Neutrophil (primary cell): ENCODE results near the gene ITPK1.

ENCODE experiments used
- H3K27ac ChIP-seq: fragments of 200-600 bp; sonication (generic); 2 replicates; pipeline ENCODE4 v1.5.1; 2016; ENCODE audit warnings: mild to moderate bottlenecking, moderate library complexity
- H3K27me3 ChIP-seq: fragments of 200-600 bp; sonication (generic); 2 replicates; pipeline ENCODE4 v1.6.0; 2016; ENCODE audit warnings: mild to moderate bottlenecking
- H3K36me3 ChIP-seq: fragments of 200-600 bp; sonication (generic); 2 replicates; pipeline ENCODE4 v1.5.1; 2017
- H3K4me1 ChIP-seq, 2 experiments: fragments of 200-600 bp in 1 of 2; sonication (generic) in 1 of 2; 1 replicate in 1 of 2; 2 replicates in 1 of 2; pipeline versions ENCODE4 v1.5.1 to v1.6.1; 2013 to 2016; ENCODE audit warnings: low read depth in 1 of 2, low read length in 1 of 2, mild to moderate bottlenecking in 1 of 2, moderate library complexity in 1 of 2; ENCODE audit not compliant: control insufficient read depth in 1 of 2, insufficient read depth in 1 of 2
- H3K4me3 ChIP-seq, 2 experiments: fragments of 200-600 bp in 1 of 2; sonication (generic) in 1 of 2; 1 replicate in 1 of 2; 2 replicates in 1 of 2; pipeline ENCODE4 v1.5.1; 2013 to 2016; ENCODE audit warnings: low read depth in 1 of 2, low read length in 1 of 2, mild to moderate bottlenecking in 1 of 2, moderate library complexity in 1 of 2
- H3K9me3 ChIP-seq: fragments of 200-600 bp; sonication (generic); 2 replicates; pipeline ENCODE4 v1.5.1; 2016
- TF ChIP-seq, protein P1 (sequence below): fragments of 200-600 bp; sonication (generic); IDR thresholded peaks from 2 replicates; pipeline ENCODE4 v1.5.1; 2016; ENCODE audit warnings: antibody characterized with exemption

ITPK1 gene

GRCh38 chr14:92917041-92917940, 198.4 kb downstream of the ITPK1 start:
- Histone ChIP-seq H3K4me1 (no peaks in the 10 kb centered on the region), H3K27me3 (peaks cover 18% of the 10 kb centered on the region), H3K9me3 (no peaks in the 10 kb centered on the region), H3K36me3 (no peaks in the 10 kb centered on the region), H3K4me3 (no peak overlapping the region), H3K27ac (no peak overlapping the region)
- TF ChIP-seq, protein P1, sequence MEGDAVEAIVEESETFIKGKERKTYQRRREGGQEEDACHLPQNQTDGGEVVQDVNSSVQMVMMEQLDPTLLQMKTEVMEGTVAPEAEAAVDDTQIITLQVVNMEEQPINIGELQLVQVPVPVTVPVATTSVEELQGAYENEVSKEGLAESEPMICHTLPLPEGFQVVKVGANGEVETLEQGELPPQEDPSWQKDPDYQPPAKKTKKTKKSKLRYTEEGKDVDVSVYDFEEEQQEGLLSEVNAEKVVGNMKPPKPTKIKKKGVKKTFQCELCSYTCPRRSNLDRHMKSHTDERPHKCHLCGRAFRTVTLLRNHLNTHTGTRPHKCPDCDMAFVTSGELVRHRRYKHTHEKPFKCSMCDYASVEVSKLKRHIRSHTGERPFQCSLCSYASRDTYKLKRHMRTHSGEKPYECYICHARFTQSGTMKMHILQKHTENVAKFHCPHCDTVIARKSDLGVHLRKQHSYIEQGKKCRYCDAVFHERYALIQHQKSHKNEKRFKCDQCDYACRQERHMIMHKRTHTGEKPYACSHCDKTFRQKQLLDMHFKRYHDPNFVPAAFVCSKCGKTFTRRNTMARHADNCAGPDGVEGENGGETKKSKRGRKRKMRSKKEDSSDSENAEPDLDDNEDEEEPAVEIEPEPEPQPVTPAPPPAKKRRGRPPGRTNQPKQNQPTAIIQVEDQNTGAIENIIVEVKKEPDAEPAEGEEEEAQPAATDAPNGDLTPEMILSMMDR: no peak

- Histone ChIP-seq H3K4me1 (no peaks in the 10 kb centered on the region), H3K27me3 (peaks cover 7% of the 10 kb centered on the region), H3K9me3 (no peaks in the 10 kb centered on the region), H3K27ac (no peak overlapping the region), H3K4me3 (no peak overlapping the region), H3K36me3 (no peaks in the 10 kb centered on the region)
- TF ChIP-seq, protein P1: no peak
Measured at GRCh38 chr14:92916201-92916600, 199.5 kb downstream of the ITPK1 start.

DNA sequence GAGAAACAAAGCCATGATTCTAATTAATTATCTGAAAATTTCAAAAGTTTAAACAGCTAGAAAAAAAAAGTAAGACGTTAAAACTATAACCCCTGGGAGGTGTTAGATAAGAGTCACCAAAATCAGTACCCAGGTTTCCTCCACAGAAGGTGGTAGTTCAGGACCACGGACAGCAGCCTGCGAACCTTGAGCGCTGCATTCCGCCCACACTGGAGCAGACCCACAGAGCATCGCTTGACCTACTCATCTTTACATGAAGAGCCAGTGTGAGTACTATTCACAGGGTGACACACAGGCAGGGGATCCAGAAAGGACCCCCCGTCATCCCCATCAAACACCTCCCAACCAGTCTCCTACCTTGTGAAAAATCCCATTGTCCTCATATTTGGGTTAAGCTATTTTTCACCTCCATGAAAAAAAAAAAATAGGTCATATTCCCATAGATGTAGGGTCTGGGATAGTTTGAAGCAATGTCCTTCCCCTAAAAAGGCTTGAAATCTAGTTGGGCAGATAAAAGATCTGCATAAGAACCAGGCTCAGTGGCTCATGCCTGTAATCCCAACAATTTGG, 201.6 kb downstream of the ITPK1 start:
- Histone ChIP-seq H3K4me1 (no peaks in the 10 kb centered on the region), H3K27me3 (no peaks in the 10 kb centered on the region), H3K4me3 (no peak overlapping the region), H3K36me3 (no peaks in the 10 kb centered on the region), H3K27ac (no peak overlapping the region), H3K9me3 (no peaks in the 10 kb centered on the region)
- TF ChIP-seq, protein P1: no peak

GRCh38 chr14:92907316-92907911, 208.3 kb downstream of the ITPK1 start:
- Histone ChIP-seq H3K27me3 (peaks cover 40% of the 10 kb centered on the region), H3K27ac (no peak overlapping the region), H3K9me3 (no peaks in the 10 kb centered on the region), H3K4me3 (no peak overlapping the region), H3K36me3 (no peaks in the 10 kb centered on the region), H3K4me1 (no peaks in the 10 kb centered on the region)
- TF ChIP-seq, protein P1: no peak

- Histone ChIP-seq H3K27ac (no peak overlapping the region), H3K4me1 (no peaks in the 10 kb centered on the region), H3K4me3 (no peak overlapping the region), H3K27me3 (peaks cover 46% of the 10 kb centered on the region), H3K36me3 (no peaks in the 10 kb centered on the region), H3K9me3 (no peaks in the 10 kb centered on the region)
- TF ChIP-seq, protein P1: no peak
Measured at GRCh38 chr14:92906823-92907222, 208.9 kb downstream of the ITPK1 start.
